HG03457 (cell line): ENCODE measurements around the gene RAB7A.

Source experiments
- ATAC-seq: cut with Tn5 transposase; IDR thresholded peaks from one replicate; pipeline ENCODE4 v1.9.1; 2021; ENCODE audit warnings: moderate number of reproducible peaks; ENCODE audit not compliant: unreplicated experiment

The RAB7A gene

DNA sequence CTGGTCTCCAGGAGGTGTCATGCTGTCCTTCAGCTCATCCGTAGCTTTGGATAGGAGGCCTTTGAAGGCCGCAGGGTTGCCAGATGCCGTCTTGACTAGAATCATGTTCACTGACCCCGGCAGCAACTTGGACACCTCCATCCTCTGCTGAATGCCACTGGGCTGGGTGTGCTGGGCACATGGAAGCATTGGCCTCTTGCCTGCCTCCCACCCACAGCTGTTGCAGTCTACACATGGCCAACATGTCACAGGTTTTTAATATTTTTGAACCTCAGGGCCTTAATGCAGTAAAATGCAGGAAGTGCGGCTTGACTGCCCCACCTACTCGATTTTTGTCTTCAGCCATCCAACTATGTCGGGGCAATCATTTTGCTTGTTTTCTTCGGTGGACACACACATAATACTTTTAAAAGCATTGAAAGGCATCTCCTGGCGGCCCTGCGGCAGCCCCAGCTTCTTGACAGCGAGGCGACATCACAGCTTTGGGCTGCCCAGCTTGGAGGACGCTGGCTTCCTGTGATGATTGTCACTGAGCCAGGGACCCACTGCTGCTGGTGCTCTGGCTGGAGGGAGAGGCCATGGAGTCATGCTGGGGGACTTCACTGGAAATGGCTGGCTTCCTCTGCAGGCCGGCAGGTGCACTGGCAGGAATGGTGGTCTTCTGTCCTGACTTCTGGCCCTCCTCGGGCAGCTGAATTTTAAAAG lies 121.8 kb downstream of the RAB7A start:
- ATAC-seq, result no peak

DNA sequence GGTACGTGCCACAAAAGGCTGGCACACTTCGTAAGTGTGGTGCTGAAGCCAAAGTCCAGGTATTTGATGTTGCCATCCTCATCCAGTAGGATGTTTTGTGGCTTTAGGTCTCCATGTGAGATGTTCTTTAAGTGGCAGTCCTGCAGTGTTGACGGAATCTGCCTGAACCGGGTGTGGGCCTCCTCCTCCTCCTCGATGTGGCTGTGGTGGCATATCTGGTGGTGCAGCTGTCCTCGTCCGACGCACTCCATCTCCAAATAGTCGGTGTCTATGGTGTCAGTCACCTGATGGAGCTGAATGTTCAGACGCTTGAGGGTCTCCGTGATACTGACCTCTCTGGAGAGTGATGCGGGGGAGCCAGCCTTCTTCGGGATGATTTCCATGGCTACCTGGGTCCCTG lies 123.0 kb downstream of the RAB7A start:
- ATAC-seq, result no peak

DNA sequence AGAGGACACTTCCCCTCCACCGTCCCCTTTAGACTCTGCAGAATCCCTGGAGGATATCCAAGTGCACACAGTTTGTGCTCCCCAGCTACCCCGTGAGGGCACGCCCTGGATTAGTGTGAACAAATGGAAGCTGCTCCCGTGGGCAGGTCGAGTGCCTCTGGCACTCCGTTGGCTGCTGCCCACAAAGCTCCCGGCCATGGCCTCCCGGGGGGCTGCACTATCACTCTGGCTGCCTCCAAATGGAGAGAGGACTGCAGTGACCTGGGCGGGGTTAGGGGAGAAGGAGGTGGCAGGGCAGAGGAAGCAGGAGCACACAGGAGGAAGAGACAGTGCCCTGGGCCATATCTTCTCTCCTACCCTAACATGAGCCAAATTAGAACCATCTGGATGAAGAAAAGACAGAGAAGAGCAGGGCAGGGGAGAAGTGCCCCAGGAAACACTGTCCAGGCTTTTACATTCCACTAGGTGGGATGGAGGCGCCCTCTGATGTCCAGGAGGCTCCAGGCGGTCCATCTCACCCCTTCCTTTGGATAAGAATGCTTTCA lies 124.0 kb downstream of the RAB7A start:
- ATAC-seq, result no peak

DNA sequence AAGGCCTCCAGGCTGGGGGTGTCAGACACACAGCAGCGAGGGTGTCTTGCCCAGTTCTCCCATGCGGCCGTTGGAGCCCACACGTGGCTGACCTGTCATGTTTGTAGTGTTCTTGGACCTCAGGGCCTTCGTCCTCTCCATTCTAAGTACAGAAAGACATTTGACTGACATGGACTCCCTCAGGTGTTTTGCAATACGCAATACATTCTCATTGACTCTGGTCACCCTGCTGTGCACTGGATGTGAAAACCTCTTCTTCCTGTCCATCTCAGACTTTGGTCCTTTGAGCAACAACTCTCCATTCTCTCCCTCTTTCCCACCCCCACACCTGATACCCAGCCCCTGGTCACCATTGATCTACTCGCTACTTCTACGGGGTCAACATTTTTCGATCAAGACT lies 124.6 kb downstream of the RAB7A start:
- ATAC-seq, result no peak

DNA sequence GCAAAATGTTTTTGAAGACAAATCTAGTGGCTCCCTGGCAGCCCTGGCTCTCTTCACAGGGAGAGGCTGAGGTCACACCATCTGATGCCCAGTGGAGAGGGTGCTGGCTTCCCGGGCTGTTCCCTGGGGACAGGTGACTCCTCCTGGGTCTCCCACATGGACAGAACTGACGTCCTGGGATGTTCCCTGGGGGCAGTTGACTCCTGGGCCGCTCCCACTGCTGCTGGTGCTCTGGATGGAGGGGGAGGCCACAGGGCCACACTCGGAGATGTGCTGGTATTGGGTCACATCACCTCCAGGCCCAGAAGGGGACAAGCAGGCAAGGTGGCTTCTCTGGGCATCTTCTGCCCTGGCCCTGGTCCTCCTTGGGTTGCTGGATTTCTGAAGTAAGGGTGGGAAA lies 125.6 kb downstream of the RAB7A start:
- no peak for ATAC-seq

DNA sequence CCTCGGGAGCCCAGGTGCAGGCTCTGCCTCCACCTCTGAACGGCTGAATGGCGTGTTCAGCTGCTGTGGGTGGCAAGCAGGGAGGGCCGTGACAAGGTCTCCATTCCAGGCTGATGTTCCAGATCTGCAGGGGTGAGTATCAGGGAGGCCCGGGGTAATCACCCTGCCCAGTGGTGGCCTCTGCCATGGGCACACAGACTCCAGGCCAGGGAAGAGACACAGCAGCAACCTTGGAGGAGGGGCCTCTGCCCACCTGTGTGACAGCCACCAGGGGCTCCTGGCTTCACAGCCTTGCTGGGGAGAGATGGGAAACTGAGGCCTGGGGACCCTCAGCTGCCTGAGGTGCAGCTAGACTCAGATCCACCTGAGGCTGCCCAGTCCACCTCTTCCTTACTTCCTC lies 127.8 kb downstream of the RAB7A start:
- no peak for ATAC-seq

DNA sequence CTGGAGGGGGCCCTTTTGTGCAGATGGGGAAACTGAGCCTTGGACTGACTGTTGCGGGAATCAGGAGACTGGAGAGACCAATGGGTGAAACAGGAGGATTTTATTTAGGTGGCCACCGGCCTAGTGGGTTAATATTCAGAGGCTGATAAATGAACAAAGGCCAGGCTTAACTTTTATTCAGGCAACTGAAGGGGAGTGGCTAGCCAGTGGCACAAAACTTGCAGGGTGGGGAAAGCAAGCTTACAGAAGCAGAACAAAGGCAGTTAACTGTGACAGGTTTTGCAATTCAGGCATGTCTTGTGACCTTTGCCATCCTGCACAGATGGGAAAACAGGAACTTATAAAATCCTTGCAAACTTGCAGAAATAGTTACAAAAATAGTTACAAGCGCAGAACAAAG lies 128.5 kb downstream of the RAB7A start:
- ATAC-seq, result no peak

DNA sequence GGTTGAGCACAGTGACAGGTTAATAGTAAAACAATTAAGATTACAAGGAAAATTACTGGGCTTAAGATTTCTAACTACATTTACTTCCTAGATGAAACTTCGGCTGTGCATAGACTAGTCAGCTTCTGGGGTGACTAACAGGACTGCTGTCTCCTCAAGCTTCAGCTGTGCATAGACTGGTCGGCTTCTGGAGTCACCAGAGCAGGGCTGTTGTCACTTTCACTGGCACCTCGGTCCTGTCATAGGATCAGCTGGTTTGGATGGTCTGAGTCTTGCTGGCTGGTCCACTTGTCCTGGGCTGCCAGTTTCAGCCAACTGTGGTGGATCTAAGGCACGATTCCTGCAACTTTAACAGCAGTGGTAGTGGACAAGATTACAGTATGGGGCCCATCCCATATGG lies 129.6 kb downstream of the RAB7A start:
- no peak for ATAC-seq

DNA sequence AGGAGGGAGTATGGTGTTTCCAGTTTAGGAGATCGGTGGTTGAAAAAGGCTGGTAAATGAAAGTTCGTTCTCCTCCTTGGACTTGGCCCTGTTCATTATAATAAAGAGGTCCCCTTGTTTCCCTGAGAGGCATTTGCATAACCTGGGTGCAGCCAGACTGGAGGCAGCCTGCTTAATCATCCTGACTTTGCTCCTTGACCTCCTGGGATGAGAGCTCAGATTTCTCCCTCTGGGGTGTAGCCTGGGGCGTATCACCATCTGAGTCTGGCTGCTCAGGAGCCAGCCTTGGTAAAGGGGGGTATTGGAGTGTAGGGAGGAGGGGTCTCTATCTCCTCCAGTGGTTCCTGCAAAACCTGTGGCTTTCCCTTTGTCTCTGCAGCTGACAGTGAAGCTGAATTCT lies 132.2 kb downstream of the RAB7A start:
- no peak for ATAC-seq

DNA sequence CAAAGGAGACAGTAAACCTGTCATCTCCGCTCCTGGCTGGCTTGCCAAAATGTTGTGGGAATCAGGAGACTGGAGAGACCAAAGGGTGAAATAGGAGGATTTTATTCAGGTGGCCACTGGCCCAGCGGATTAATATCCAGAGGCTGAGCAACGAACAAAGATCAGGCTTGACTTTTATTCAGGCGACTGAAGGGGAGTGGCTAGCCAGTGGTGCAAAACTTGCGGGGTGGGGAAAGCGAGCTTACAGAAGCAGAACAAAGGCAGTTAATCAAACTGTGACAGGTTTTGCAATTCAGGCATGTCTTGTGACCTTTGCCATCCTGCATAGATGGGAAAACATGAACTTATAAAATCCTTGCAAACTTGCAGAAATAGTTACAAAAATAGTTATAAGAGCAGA lies 133.6 kb downstream of the RAB7A start:
- no peak for ATAC-seq

DNA sequence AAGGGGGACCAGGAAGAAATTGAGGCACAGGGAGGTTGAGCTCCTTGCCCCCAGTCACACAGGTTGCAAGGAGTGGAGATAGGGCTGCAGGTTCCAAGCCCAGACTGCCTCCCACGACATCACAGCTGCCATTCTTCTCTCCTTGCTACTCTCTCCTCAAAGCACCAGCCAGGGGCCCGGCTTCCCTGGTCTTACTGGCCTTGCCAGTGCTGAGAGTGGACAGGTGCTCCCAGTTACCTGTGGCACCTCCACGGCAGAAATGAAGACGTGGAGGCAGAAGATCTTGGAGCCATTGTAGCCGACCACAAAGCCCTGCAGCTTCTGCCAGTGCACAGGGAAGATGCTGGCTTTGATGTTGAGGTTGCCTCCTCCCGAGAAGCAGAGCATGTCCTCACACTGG lies 135.5 kb downstream of the RAB7A start:
- ATAC-seq, result no peak

DNA sequence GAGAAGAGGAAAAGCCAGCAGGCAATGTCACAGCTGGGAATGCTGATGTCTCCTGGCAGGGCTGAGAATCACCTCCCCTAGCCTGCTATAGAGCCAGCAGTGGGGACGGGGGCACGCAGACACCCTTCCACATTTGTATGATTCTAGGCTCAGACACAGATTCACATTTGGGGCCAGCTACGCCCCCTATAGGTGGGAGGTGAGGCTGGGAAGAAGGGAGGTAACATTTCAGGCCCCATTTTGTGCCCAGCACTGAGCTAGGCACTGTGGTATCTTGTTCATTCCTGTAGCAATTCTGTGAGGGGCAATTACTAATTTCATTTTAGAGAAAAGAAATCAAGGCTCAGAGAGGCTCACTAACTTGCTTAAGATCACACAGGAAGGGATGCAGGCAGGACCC lies 137.6 kb downstream of the RAB7A start:
- ATAC-seq, result no peak
